NCI-H187 (cell line): ENCODE measurements around the gene GPATCH8.
"Not testable (repeated sequence)": the region's sequence is repeated elsewhere in the genome, so short reads cannot be mapped to it uniquely, and the experiment has no call there.

Experiments
- DNase-seq, 2 experiments: peaks; one replicate each; lab custom pipeline; 2025; lab: John Stamatoyannopoulos, UW

GPATCH8 gene

GRCh38 chr17:44503147-44504029, at the start of gene GPATCH8:
Gene GPATCH8 (minus strand): TSS chr17:44503406. CDS start chr17:44503370, 36 bp downstream.
- DNase-seq: peak; percentile 71 to 84

GRCh38 chr17:44552361-44552760, 49.2 kb upstream of the GPATCH8 start:
- no peak for DNase-seq

GRCh38 chr17:44549686-44550085, 46.5 kb upstream of the GPATCH8 start:
- DNase-seq: no peak

- no peak for DNase-seq
Observed at GRCh38 chr17:44548376-44549230, 45.4 kb upstream of the GPATCH8 start.

- no peak for DNase-seq
Observed at GRCh38 chr17:44547625-44548267, 44.5 kb upstream of the GPATCH8 start.

GRCh38 chr17:44546671-44547606, 43.7 kb upstream of the GPATCH8 start:
- no peak for DNase-seq

GRCh38 chr17:44543905-44544523, 40.8 kb upstream of the GPATCH8 start:
- DNase-seq: no peak

- no peak for DNase-seq
Observed at GRCh38 chr17:44543213-44543904, 40.2 kb upstream of the GPATCH8 start.

GRCh38 chr17:44541884-44542581, 38.8 kb upstream of the GPATCH8 start:
- no peak for DNase-seq

GRCh38 chr17:44540246-44541084, 37.3 kb upstream of the GPATCH8 start:
- no peak for DNase-seq

- DNase-seq: no peak
Observed at GRCh38 chr17:44539673-44540072, 36.5 kb upstream of the GPATCH8 start.

- not testable (repeated sequence) for DNase-seq
Observed at GRCh38 chr17:44537922-44538321, 34.7 kb upstream of the GPATCH8 start.

GRCh38 chr17:44536090-44536953, 33.1 kb upstream of the GPATCH8 start:
- no peak for DNase-seq

- peak; percentile 51 to 63 for DNase-seq
Observed at GRCh38 chr17:44533533-44534246, 30.5 kb upstream of the GPATCH8 start.

- DNase-seq: no peak
Observed at GRCh38 chr17:44530896-44531418, 27.8 kb upstream of the GPATCH8 start.

GRCh38 chr17:44529864-44530263, 26.7 kb upstream of the GPATCH8 start:
- no peak for DNase-seq

GRCh38 chr17:44527954-44528353, 24.7 kb upstream of the GPATCH8 start:
- no peak for DNase-seq
